HCT116 (cell line): ENCODE measurements around the gene FILIP1. TPM values are rescaled to one million over a fixed set of nuclear protein-coding genes. Genes with fewer than 3 reads are reported as not detected.

Experiments used
- ATAC-seq: fragments of 200-7000 bp; cut with Tn5 transposase; 2 replicates; pipeline ENCODE4 v1.9.1; 2020; ENCODE audit warnings: mild to moderate bottlenecking, moderate library complexity
- BruUV-seq: library from RNA; stranded (reverse); fragments of 400-500 nt; replicated peaks from 2 replicates; lab custom pipeline; 2021; lab: Mats Ljungman, UMichigan
- CTCF ChIA-PET: fragments of 300-600 bp; sonication (Branson Sonifier 250); formaldehyde crosslinking; loops from one replicate; lab custom pipeline; 2021; ENCODE audit warnings: antibody characterized with exemption; lab: Charles Lee
- POLR2A ChIA-PET: fragments of 300-600, 350-600 bp; sonication (Branson Sonifier 250); formaldehyde crosslinking; loops from one replicate; lab custom pipeline; 2021; ENCODE audit warnings: antibody characterized with exemption; lab: Charles Lee
- RAD21 ChIA-PET, 2 experiments: fragments of 300-600 bp; sonication (Branson Sonifier 250); formaldehyde crosslinking; loops; one replicate each; lab custom pipeline; 2023; ENCODE audit warnings: low total read pairs in 2 of 2; ENCODE audit not compliant: uncharacterized antibody in 2 of 2, unreplicated experiment in 2 of 2, low non-redundant PET in 1 of 2; lab: Charles Lee
- DNase-seq: peaks from one replicate; pipeline ENCODE4 v3.0.0-alpha.2; 2010; ENCODE audit warnings: low read depth, low spot score
- H2AFZ ChIP-seq: fragments of 200-600 bp; shearing (Covaris generic), sonication (generic); 2 replicates; pipeline ENCODE4 v1.6.1; 2017; ENCODE audit warnings: low read depth, mixed run types, mixed read lengths, antibody characterized with exemption, low read length; ENCODE audit not compliant: poor library complexity, severe bottlenecking
- H3K27ac ChIP-seq: 2 replicates; pipeline ENCODE4 v1.5.1; 2012; ENCODE audit warnings: low read depth, low read length
- H3K27me3 ChIP-seq: fragments of 200-600 bp; sonication (generic); 2 replicates; pipeline ENCODE4 v1.6.1; 2016; ENCODE audit warnings: mixed run types, low read length, mixed read lengths; ENCODE audit not compliant: insufficient read depth
- H3K36me3 ChIP-seq, 2 experiments: fragments of 200-500 bp in 1 of 2; fragments of 200-600 bp in 1 of 2; sonication (Bioruptor generic) in 1 of 2; sonication (generic) in 1 of 2; 2 replicates each; pipeline versions ENCODE4 v1.5.1 to v1.6.1; 2014 to 2016; ENCODE audit warnings: low read length in 2 of 2, inconsistent platforms in 1 of 2, mixed read lengths in 1 of 2, mixed run types in 1 of 2; ENCODE audit not compliant: insufficient read depth in 2 of 2, control insufficient read depth in 1 of 2
- H3K4me1 ChIP-seq, 2 experiments: fragments of 200-600 bp in 1 of 2; sonication (generic) in 1 of 2; 2 replicates each; pipeline versions ENCODE4 v1.5.1 to v1.6.1; 2012 to 2017; ENCODE audit warnings: low read length in 2 of 2, inconsistent platforms in 1 of 2, mild to moderate bottlenecking in 1 of 2, mixed read lengths in 1 of 2, mixed run types in 1 of 2, moderate library complexity in 1 of 2; ENCODE audit not compliant: insufficient read depth in 2 of 2, control insufficient read depth in 1 of 2
- H3K4me2 ChIP-seq: fragments of 200-600 bp; sonication (generic); 2 replicates; pipeline ENCODE4 v1.6.1; 2017; ENCODE audit warnings: mixed run types, low read length, mixed read lengths
- H3K4me3 ChIP-seq, 2 experiments: fragments of 200-600 bp in 1 of 2; sonication (generic) in 1 of 2; replicated peaks in 1 of 2; 2 replicates each; pipeline ENCODE4 v1.5.1; 2011 to 2016; ENCODE audit warnings: low read length in 2 of 2, control low read depth in 1 of 2, low read depth in 1 of 2, mild to moderate bottlenecking in 1 of 2, mixed read lengths in 1 of 2, mixed run types in 1 of 2
- H3K79me2 ChIP-seq: fragments of 200-600 bp; sonication (generic); 2 replicates; pipeline ENCODE4 v1.6.1; 2017; ENCODE audit warnings: mild to moderate bottlenecking, mixed run types, low read length, moderate library complexity, mixed read lengths; ENCODE audit not compliant: insufficient read depth
- H3K9ac ChIP-seq: fragments of 200-600 bp; sonication (generic); 2 replicates; pipeline ENCODE4 v1.6.1; 2016; ENCODE audit warnings: low read length, mixed read lengths
- H3K9me2 ChIP-seq: fragments of 200-600 bp; sonication (generic), shearing (Covaris generic); 2 replicates; pipeline ENCODE4 v1.6.1; 2017; ENCODE audit warnings: mixed run types, mild to moderate bottlenecking, moderate library complexity; ENCODE audit not compliant: insufficient read depth
- H3K9me3 ChIP-seq, 2 experiments: fragments of 200-500 bp in 1 of 2; fragments of 200-600 bp in 1 of 2; sonication (Bioruptor generic) in 1 of 2; sonication (generic) in 1 of 2; 2 replicates each; pipeline ENCODE4 v1.6.1; 2014 to 2017; ENCODE audit warnings: low read length in 2 of 2, mixed read lengths in 2 of 2, inconsistent platforms in 1 of 2, low read depth in 1 of 2, mild to moderate bottlenecking in 1 of 2, mixed run types in 1 of 2, moderate library complexity in 1 of 2; ENCODE audit not compliant: control insufficient read depth in 1 of 2, insufficient read depth in 1 of 2
- H4K20me1 ChIP-seq: fragments of 200-600 bp; sonication (generic), shearing (Covaris generic); 2 replicates; pipeline ENCODE4 v1.6.1; 2017; ENCODE audit warnings: mixed run types, mild to moderate bottlenecking, moderate library complexity; ENCODE audit not compliant: insufficient read depth
- CBX3 ChIP-seq: IDR thresholded peaks from 2 replicates; pipeline ENCODE4 v1.6.1; 2012; ENCODE audit warnings: low read depth
- CEBPB ChIP-seq: IDR thresholded peaks from 2 replicates; pipeline ENCODE4 v1.6.1; 2012; ENCODE audit warnings: low read depth
- CTCF ChIP-seq, 3 experiments: fragments of 200-600 bp in 1 of 3; sonication (generic) in 1 of 3; IDR thresholded peaks in 2 of 3; conservative IDR thresholded peaks in 1 of 3; 2 replicates each; pipeline ENCODE4 v1.5.1; 2012 to 2017; ENCODE audit warnings: low read depth in 2 of 3, low read length in 2 of 3, antibody characterized with exemption in 1 of 3, borderline replicate concordance in 1 of 3, control low read depth in 1 of 3, mild to moderate bottlenecking in 1 of 3, mixed read lengths in 1 of 3, mixed run types in 1 of 3, moderate library complexity in 1 of 3; ENCODE audit not compliant: insufficient read depth in 1 of 3
- EGR1 ChIP-seq: IDR thresholded peaks from 2 replicates; pipeline ENCODE4 v1.6.1; 2012; ENCODE audit warnings: low read depth
- ELF1 ChIP-seq: IDR thresholded peaks from 2 replicates; pipeline ENCODE4 v1.6.1; 2012; ENCODE audit warnings: low read depth, borderline replicate concordance
- JUND ChIP-seq: IDR thresholded peaks from 2 replicates; pipeline ENCODE4 v1.6.1; 2012
- MAX ChIP-seq: IDR thresholded peaks from 2 replicates; pipeline ENCODE4 v1.6.1; 2012
- POLR2AphosphoS5 ChIP-seq: IDR thresholded peaks from 2 replicates; pipeline ENCODE4 v1.6.1; 2011; ENCODE audit warnings: mild to moderate bottlenecking, low read depth, low read length, moderate library complexity
- RAD21 ChIP-seq: IDR thresholded peaks from 2 replicates; pipeline ENCODE4 v1.6.1; 2012; ENCODE audit warnings: low read depth, mild to moderate bottlenecking
- SIN3A ChIP-seq: IDR thresholded peaks from 2 replicates; pipeline ENCODE4 v1.6.1; 2012; ENCODE audit warnings: low read depth
- SP1 ChIP-seq: IDR thresholded peaks from 2 replicates; pipeline ENCODE4 v1.6.1; 2012; ENCODE audit warnings: low read depth
- SRF ChIP-seq: IDR thresholded peaks from 2 replicates; pipeline ENCODE4 v1.6.1; 2012; ENCODE audit warnings: low read depth
- TCF7L2 ChIP-seq: IDR thresholded peaks from 2 replicates; pipeline ENCODE4 v1.7.0; 2011; ENCODE audit warnings: borderline replicate concordance, inconsistent platforms; ENCODE audit not compliant: insufficient read depth, insufficient read length; ENCODE audit errors: extremely low read depth
- YY1 ChIP-seq: IDR thresholded peaks from 2 replicates; pipeline ENCODE4 v1.6.1; 2011; ENCODE audit warnings: low read length, low read depth, moderate library complexity, mild to moderate bottlenecking; ENCODE audit not compliant: insufficient replicate concordance; ENCODE audit errors: extremely low read depth
- ZFX ChIP-seq: fragments of 450-650 bp; IDR thresholded peaks from 2 replicates; pipeline ENCODE4 v1.6.1; 2017
- ZNF274 ChIP-seq: fragments of 200-500 bp; sonication (Bioruptor generic); IDR thresholded peaks from 2 replicates; pipeline ENCODE4 v1.6.1; 2014; ENCODE audit warnings: mild to moderate bottlenecking, low read depth, low read length, inconsistent platforms
- intact Hi-C: fragments of 100-400 bp; cut with micrococcal nuclease; formaldehyde crosslinking; loops from 2 replicates; pipeline ENCODE4 v1.10.0; 2022
- total RNA-seq: library from RNA; stranded (reverse); gene quantifications from one replicate; pipeline ENCODE4 v1.2.1, GENCODE V29; 2021; ENCODE audit not compliant: unreplicated experiment
- TF ChIP-seq, protein P1 (sequence below): IDR thresholded peaks from 2 replicates; pipeline ENCODE4 v1.6.1; 2011; ENCODE audit warnings: mild to moderate bottlenecking, low read length, moderate library complexity; ENCODE audit not compliant: insufficient replicate concordance; ENCODE audit errors: extremely low read depth
- TF ChIP-seq, protein P2 (sequence below): IDR thresholded peaks from 2 replicates; pipeline ENCODE4 v1.6.1; 2012; ENCODE audit warnings: low read depth
- TF ChIP-seq, protein P3 (sequence below): IDR thresholded peaks from 2 replicates; pipeline ENCODE4 v1.6.1; 2012

FILIP1 gene
- total RNA-seq, 1 experiment from 2014 or later: 0.05 TPM

DNA sequence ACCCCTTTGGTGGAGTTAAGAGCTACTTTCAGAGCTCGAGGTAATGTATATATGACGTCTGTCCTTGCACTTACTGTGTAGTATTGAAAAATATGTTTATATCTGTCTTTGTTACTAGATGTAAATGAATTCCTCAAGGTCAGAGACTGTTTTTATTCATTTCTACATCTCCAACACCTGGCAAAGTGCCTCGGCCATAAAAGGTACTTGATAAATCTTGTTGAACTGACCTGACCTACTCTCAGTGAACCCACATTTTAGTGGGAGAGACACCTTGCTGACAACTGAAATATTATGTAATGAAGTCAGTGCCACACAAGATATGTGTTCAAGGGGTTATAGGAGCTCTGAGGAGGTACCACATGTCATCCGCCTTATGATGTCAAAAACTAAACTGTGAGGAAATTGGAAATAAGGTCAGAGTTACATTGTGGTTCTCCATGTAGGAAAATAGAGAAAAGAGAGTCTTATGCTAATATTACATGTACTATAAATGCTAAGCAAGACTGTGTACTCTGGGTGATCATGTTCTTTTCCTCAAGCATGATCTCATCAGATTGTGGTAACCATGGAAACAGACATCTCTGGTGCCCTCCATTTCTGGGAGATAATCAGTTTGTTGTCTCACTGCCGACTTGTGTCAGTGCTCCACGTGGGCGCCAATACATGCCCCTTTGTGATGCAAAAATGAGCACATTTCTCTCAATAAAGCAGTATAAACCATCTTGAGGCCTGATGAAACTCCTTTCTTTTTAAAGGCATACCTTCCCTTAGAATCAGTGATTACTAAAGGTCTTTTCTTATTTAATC lies 203.3 kb downstream of the FILIP1 start:
- TF ChIP-seq ZNF274 (no peak), SP1 (no peak), ZFX (no peak), YY1 (no peak), JUND (no peak), EGR1 (no peak), SIN3A (no peak), CBX3 (no peak), MAX (no peak), SRF (no peak), CTCF (IDR thresholded peaks at IDR 0.05 in 2 of 3, conservative IDR thresholded peaks at IDR 0.05 in 1 of 3; ENCODE audit: borderline replicate concordance in 1 of 3, insufficient read depth in 1 of 3, low read depth in 2 of 3, low read length in 2 of 3) (no peak), RAD21 (no peak), TCF7L2 (no peak), ELF1 (no peak), POLR2AphosphoS5 (no peak), CEBPB (no peak)
- TF ChIP-seq, protein P1, sequence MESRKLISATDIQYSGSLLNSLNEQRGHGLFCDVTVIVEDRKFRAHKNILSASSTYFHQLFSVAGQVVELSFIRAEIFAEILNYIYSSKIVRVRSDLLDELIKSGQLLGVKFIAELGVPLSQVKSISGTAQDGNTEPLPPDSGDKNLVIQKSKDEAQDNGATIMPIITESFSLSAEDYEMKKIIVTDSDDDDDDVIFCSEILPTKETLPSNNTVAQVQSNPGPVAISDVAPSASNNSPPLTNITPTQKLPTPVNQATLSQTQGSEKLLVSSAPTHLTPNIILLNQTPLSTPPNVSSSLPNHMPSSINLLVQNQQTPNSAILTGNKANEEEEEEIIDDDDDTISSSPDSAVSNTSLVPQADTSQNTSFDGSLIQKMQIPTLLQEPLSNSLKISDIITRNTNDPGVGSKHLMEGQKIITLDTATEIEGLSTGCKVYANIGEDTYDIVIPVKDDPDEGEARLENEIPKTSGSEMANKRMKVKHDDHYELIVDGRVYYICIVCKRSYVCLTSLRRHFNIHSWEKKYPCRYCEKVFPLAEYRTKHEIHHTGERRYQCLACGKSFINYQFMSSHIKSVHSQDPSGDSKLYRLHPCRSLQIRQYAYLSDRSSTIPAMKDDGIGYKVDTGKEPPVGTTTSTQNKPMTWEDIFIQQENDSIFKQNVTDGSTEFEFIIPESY: no peak
- TF ChIP-seq, protein P2, sequence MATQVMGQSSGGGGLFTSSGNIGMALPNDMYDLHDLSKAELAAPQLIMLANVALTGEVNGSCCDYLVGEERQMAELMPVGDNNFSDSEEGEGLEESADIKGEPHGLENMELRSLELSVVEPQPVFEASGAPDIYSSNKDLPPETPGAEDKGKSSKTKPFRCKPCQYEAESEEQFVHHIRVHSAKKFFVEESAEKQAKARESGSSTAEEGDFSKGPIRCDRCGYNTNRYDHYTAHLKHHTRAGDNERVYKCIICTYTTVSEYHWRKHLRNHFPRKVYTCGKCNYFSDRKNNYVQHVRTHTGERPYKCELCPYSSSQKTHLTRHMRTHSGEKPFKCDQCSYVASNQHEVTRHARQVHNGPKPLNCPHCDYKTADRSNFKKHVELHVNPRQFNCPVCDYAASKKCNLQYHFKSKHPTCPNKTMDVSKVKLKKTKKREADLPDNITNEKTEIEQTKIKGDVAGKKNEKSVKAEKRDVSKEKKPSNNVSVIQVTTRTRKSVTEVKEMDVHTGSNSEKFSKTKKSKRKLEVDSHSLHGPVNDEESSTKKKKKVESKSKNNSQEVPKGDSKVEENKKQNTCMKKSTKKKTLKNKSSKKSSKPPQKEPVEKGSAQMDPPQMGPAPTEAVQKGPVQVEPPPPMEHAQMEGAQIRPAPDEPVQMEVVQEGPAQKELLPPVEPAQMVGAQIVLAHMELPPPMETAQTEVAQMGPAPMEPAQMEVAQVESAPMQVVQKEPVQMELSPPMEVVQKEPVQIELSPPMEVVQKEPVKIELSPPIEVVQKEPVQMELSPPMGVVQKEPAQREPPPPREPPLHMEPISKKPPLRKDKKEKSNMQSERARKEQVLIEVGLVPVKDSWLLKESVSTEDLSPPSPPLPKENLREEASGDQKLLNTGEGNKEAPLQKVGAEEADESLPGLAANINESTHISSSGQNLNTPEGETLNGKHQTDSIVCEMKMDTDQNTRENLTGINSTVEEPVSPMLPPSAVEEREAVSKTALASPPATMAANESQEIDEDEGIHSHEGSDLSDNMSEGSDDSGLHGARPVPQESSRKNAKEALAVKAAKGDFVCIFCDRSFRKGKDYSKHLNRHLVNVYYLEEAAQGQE: no peak
- TF ChIP-seq, protein P3, sequence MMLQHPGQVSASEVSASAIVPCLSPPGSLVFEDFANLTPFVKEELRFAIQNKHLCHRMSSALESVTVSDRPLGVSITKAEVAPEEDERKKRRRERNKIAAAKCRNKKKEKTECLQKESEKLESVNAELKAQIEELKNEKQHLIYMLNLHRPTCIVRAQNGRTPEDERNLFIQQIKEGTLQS: no peak
- TF ChIP-seq, all 23 proteins: peak for 0
- ChIA-PET CTCF (no interaction called here), POLR2A (no interaction called here), RAD21 (no interaction called here)
- Histone ChIP-seq H3K9me3 (no peaks in the 10 kb centered on the region), H3K9ac (no peak overlapping the region), H3K36me3 (no peaks in the 10 kb centered on the region), H3K4me2 (no peak overlapping the region), H2AFZ (no peak overlapping the region), H3K27me3 (no peaks in the 10 kb centered on the region), H3K9me2 (no peaks in the 10 kb centered on the region), H3K4me3 (no peak overlapping the region), H3K4me1 (peaks cover 0 to 6% of the 10 kb centered on the region in 2 experiments; a peak in 2 of 4 replicates), H3K79me2 (peaks cover 5% of the 10 kb centered on the region; the same call in 1 of the 2 replicates), H3K27ac (no peak overlapping the region), H4K20me1 (no peaks in the 10 kb centered on the region)
- intact Hi-C loops: no loop called here
- DNase-seq (no peak), ATAC-seq (no peak)
- no TSS peak for BruUV-seq
